Fibroblast of lung (primary cell): ENCODE measurements around the gene PDCD4. TPM values are rescaled to one million over a fixed set of nuclear protein-coding genes. Genes with fewer than 3 reads are reported as not detected.

Experiments used
- DNase-seq, 2 donors: peaks; one replicate each; pipeline versions ENCODE4 v3.0.0 to v3.0.0-alpha.2; 2010; ENCODE audit warnings: low read depth in 2 of 2
- H2AFZ ChIP-seq: 2 replicates; pipeline ENCODE4 v1.5.1; 2012; ENCODE audit warnings: low read length, control low read depth, inconsistent platforms
- H3K27ac ChIP-seq: 2 replicates; pipeline ENCODE4 v1.5.1; 2011; ENCODE audit warnings: low read length, control low read depth; ENCODE audit not compliant: insufficient read depth
- H3K27me3 ChIP-seq: 2 replicates; pipeline ENCODE4 v1.5.1; 2011; ENCODE audit warnings: mild to moderate bottlenecking, low read length; ENCODE audit not compliant: control insufficient read depth, insufficient read depth
- H3K36me3 ChIP-seq: 2 replicates; pipeline ENCODE4 v1.5.1; 2011; ENCODE audit warnings: low read length; ENCODE audit not compliant: control insufficient read depth, insufficient read depth
- H3K4me1 ChIP-seq: 2 replicates; pipeline ENCODE4 v1.5.1; 2011; ENCODE audit warnings: low read length; ENCODE audit not compliant: control insufficient read depth, insufficient read depth; ENCODE audit errors: extremely low read depth
- H3K4me2 ChIP-seq: 2 replicates; pipeline ENCODE4 v1.5.1; 2011; ENCODE audit warnings: low read length, control low read depth; ENCODE audit not compliant: insufficient read depth; ENCODE audit errors: extremely low read depth
- H3K4me3 ChIP-seq, 4 experiments: fragments of 200-600 bp in 1 of 4; sonication (generic) in 1 of 4; replicated peaks in 1 of 4; 2 replicates each; pipeline ENCODE4 v1.5.1; 2011 to 2016; ENCODE audit warnings: low read length in 4 of 4, low read depth in 3 of 4, mild to moderate bottlenecking in 3 of 4, control low read depth in 2 of 4, inconsistent platforms in 1 of 4, mixed read lengths in 1 of 4; ENCODE audit not compliant: insufficient read depth in 1 of 4; ENCODE audit errors: control extremely low read depth in 1 of 4
- H3K79me2 ChIP-seq: 2 replicates; pipeline ENCODE4 v1.5.1; 2012; ENCODE audit warnings: mild to moderate bottlenecking, low read length, inconsistent platforms; ENCODE audit not compliant: control insufficient read depth, insufficient read depth
- H3K9ac ChIP-seq: 2 replicates; pipeline ENCODE4 v1.5.1; 2011; ENCODE audit warnings: mild to moderate bottlenecking, low read length, control low read depth; ENCODE audit not compliant: insufficient read depth
- H3K9me3 ChIP-seq: 2 replicates; pipeline ENCODE4 v1.5.1; 2012; ENCODE audit warnings: low read depth, low read length; ENCODE audit not compliant: control insufficient read depth, insufficient read depth
- H4K20me1 ChIP-seq: 2 replicates; pipeline ENCODE4 v1.5.1; 2011; ENCODE audit warnings: low read length; ENCODE audit not compliant: control insufficient read depth, insufficient read depth; ENCODE audit errors: extremely low read depth
- EZH2 ChIP-seq: IDR thresholded peaks from 2 replicates; pipeline ENCODE4 v1.5.1; 2012; ENCODE audit warnings: low read length, control low read depth, mild to moderate bottlenecking; ENCODE audit errors: missing control alignments
- polyA plus RNA-seq, 2 donors: library from polyadenylated mRNA; depleted of rRNA in 1 of 2; stranded (reverse) in 1 of 2; unstranded in 1 of 2; fragments of >200 nt; gene quantifications; 2 replicates each; pipeline ENCODE4 v1.2.1, GENCODE V29; 2011 to 2012; ENCODE audit warnings: missing spikeins in 1 of 2
- total RNA-seq: library from RNA; depleted of rRNA; stranded (reverse); fragments of >200 nt; gene quantifications from 2 replicates; pipeline ENCODE4 v1.2.1, GENCODE V29; 2014
- TF ChIP-seq, protein P1 (sequence below), 2 donors: IDR thresholded peaks in 1 of 2; conservative IDR thresholded peaks in 1 of 2; 1 replicate in 1 of 2; 2 replicates in 1 of 2; pipeline ENCODE4 v1.5.1; 2011 to 2012; ENCODE audit warnings: low read length in 2 of 2, control low read depth in 1 of 2, inconsistent platforms in 1 of 2, low read depth in 1 of 2, mild to moderate bottlenecking in 1 of 2

The PDCD4 gene
- total and polyA plus RNA-seq, 2 donors (not counting 1 experiment from before 2014, with no cell fraction given), result 54.6 to 83.7 TPM

DNA sequence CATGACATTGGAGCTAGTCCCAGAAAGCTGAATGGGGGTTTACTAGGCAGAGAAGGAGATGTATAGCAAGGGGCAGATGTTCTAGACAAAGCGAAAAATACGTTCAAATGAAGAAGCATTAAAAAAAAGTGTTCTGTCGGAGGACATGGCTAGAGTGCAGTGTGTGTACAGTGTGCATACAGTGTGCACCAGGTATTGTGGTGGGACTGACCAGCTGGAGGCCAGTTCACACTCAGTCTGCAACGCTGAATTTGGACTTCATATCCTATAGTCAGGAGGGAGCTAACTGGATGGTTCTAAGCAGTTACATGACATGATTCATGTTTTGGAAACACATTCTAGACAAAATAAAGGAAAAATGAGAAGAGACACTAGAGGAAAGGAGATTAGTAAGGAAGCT is 38.4 kb downstream of the PDCD4 start:
- H3K27ac ChIP-seq, result no peak overlapping the region
- H3K4me2 ChIP-seq, result no peak overlapping the region
- H2AFZ ChIP-seq, result no peak overlapping the region
- no peaks in the 10 kb centered on the region for H3K27me3 ChIP-seq
- no peak for DNase-seq
- TF ChIP-seq, protein P1, sequence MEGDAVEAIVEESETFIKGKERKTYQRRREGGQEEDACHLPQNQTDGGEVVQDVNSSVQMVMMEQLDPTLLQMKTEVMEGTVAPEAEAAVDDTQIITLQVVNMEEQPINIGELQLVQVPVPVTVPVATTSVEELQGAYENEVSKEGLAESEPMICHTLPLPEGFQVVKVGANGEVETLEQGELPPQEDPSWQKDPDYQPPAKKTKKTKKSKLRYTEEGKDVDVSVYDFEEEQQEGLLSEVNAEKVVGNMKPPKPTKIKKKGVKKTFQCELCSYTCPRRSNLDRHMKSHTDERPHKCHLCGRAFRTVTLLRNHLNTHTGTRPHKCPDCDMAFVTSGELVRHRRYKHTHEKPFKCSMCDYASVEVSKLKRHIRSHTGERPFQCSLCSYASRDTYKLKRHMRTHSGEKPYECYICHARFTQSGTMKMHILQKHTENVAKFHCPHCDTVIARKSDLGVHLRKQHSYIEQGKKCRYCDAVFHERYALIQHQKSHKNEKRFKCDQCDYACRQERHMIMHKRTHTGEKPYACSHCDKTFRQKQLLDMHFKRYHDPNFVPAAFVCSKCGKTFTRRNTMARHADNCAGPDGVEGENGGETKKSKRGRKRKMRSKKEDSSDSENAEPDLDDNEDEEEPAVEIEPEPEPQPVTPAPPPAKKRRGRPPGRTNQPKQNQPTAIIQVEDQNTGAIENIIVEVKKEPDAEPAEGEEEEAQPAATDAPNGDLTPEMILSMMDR (conservative IDR thresholded peaks at IDR 0.05 in 1 of 2, IDR thresholded peaks at IDR 0.05 in 1 of 2; ENCODE audit: low read depth in 1 of 2, low read length in 2 of 2), result no peak
- no peak for TF ChIP-seq EZH2
- no peaks in the 10 kb centered on the region for H3K79me2 ChIP-seq
- no peaks in the 10 kb centered on the region for H3K9me3 ChIP-seq
- no peak overlapping the region for H3K4me3 ChIP-seq
- no peaks in the 10 kb centered on the region for H3K4me1 ChIP-seq
- no peak overlapping the region for H3K9ac ChIP-seq
- no peaks in the 10 kb centered on the region for H3K36me3 ChIP-seq
- H4K20me1 ChIP-seq, result no peaks in the 10 kb centered on the region

DNA sequence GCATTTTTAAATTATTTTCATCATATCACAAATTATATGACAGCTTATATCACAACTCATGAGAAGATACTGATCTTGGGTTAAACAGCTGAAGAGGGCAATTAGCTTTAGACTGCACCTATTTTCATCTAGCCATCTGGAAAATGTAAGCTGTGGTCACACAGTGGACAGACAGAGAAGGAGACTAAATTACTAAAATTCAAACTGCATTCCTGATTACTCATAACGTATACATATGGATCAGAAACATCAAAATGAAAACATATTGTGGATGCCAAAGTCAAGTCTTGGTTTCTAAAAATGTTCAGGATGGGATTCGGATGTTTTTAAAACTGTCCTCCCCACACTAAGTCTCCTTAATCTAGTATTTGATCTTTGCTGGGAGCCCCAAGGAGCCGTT is 40.6 kb downstream of the PDCD4 start:
- H3K36me3 ChIP-seq, result no peaks in the 10 kb centered on the region
- TF ChIP-seq, protein P1 (conservative IDR thresholded peaks at IDR 0.05 in 1 of 2, IDR thresholded peaks at IDR 0.05 in 1 of 2; ENCODE audit: low read depth in 1 of 2, low read length in 2 of 2), result no peak
- TF ChIP-seq EZH2, result no peak
- H3K27ac ChIP-seq, result no peak overlapping the region
- H3K79me2 ChIP-seq, result no peaks in the 10 kb centered on the region
- H3K4me2 ChIP-seq, result peak overlapping the region; percentile 13
- H3K27me3 ChIP-seq, result no peaks in the 10 kb centered on the region
- peaks cover 2% of the 10 kb centered on the region for H3K4me1 ChIP-seq
- H4K20me1 ChIP-seq, result no peaks in the 10 kb centered on the region
- DNase-seq, result peak; percentile 60 to 77
- no peak overlapping the region for H2AFZ ChIP-seq
- no peaks in the 10 kb centered on the region for H3K9me3 ChIP-seq
- H3K4me3 ChIP-seq, result no peak overlapping the region
- H3K9ac ChIP-seq, result no peak overlapping the region

DNA sequence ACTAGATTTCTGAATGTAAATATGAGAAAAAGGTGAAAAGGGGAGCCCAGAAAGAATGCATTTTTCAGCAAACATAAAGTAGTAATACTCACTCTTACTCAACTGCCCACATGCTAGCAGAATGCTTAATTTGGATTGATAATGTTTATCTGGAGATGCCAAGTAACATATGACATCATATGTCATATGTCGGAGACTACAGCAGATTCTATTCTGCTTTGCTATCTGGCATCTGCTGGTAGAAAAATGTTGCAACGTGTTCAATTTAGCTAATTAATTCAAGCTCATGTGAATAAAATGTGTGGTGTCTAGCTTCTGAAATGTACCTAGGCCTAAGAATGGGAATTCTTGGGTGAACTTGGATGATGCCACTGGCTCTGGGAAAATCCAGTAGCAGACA is 42.7 kb downstream of the PDCD4 start:
- Histone ChIP-seq H3K4me3 (no peak overlapping the region), H3K27ac (no peak overlapping the region), H3K36me3 (no peaks in the 10 kb centered on the region), H2AFZ (no peak overlapping the region), H3K79me2 (no peaks in the 10 kb centered on the region), H3K9me3 (no peaks in the 10 kb centered on the region), H3K27me3 (no peaks in the 10 kb centered on the region), H3K4me1 (peaks cover 2% of the 10 kb centered on the region), H4K20me1 (no peaks in the 10 kb centered on the region), H3K4me2 (no peak overlapping the region), H3K9ac (no peak overlapping the region)
- DNase-seq, result peak; percentile 46 to 54
- TF ChIP-seq, protein P1 (conservative IDR thresholded peaks at IDR 0.05 in 1 of 2, IDR thresholded peaks at IDR 0.05 in 1 of 2; ENCODE audit: low read depth in 1 of 2, low read length in 2 of 2), result no peak
- TF ChIP-seq EZH2, result no peak
